IMR-90 (cell line): Measurements from ENCODE around the gene HEATR3. TPM values are rescaled to one million over a fixed set of nuclear protein-coding genes. Genes with fewer than 3 reads are reported as not detected.
A peak's percentile ranks its signal among the peaks of the same experiment; 100 is the strongest.

Experiments used
- ATAC-seq: fragments of 200-7000 bp; cut with Tn5 transposase; 2 replicates; pipeline ENCODE4 v1.9.1; 2020; ENCODE audit warnings: low read depth, mild to moderate bottlenecking, moderate library complexity
- BruUV-seq: library from RNA; stranded (reverse); fragments of 400-500 nt; replicated peaks from 2 replicates; lab custom pipeline; 2021; lab: Mats Ljungman, UMichigan
- CTCF ChIA-PET: fragments of 300-600 bp; formaldehyde crosslinking; extraction: SDS; loops from one replicate; lab custom pipeline; 2021; ENCODE audit warnings: antibody characterized with exemption; lab: Yijun Ruan, JAX
- POLR2A ChIA-PET: fragments of 300-600 bp; sonication (Branson Sonifier 250); formaldehyde crosslinking; loops from one replicate; lab custom pipeline; 2022; ENCODE audit warnings: antibody characterized with exemption; ENCODE audit not compliant: unreplicated experiment; lab: Charles Lee
- DNase-seq: peaks from one replicate; pipeline ENCODE4 v3.0.0; 2013
- H2AFZ ChIP-seq: replicated peaks from 2 replicates; pipeline ENCODE3; 2013; ENCODE audit warnings: low read length, mild to moderate bottlenecking; ENCODE audit not compliant: poor library complexity
- H2AK5ac ChIP-seq: 2 replicates; pipeline ENCODE4 v1.6.1; 2013; ENCODE audit warnings: low read depth, low read length, inconsistent platforms
- H2AK9ac ChIP-seq: replicated peaks from 2 replicates; pipeline ENCODE3; 2013; ENCODE audit warnings: mild to moderate bottlenecking, low read depth, low read length, moderate library complexity; ENCODE audit not compliant: poor library complexity
- H2BK120ac ChIP-seq: 2 replicates; pipeline ENCODE4 v1.6.1; 2013; ENCODE audit warnings: low read depth, low read length, inconsistent platforms
- H2BK15ac ChIP-seq: 3 replicates; pipeline ENCODE4 v1.6.1; 2013; ENCODE audit warnings: low read depth, low read length, inconsistent platforms
- H2BK20ac ChIP-seq: 2 replicates; pipeline ENCODE4 v1.6.1; 2013; ENCODE audit warnings: low read depth, mild to moderate bottlenecking, inconsistent platforms, low read length, moderate library complexity
- H2BK5ac ChIP-seq: 2 replicates; pipeline ENCODE4 v1.6.1; 2013; ENCODE audit warnings: mild to moderate bottlenecking, low read depth, low read length, inconsistent platforms; ENCODE audit not compliant: poor library complexity, severe bottlenecking
- H3K14ac ChIP-seq: replicated peaks from 2 replicates; pipeline ENCODE4 v1.6.1; 2013; ENCODE audit warnings: low read depth, low read length, inconsistent platforms
- H3K18ac ChIP-seq: 2 replicates; pipeline ENCODE4 v1.6.1; 2013; ENCODE audit warnings: low read depth, low read length, control low read depth
- H3K23ac ChIP-seq: 2 replicates; pipeline ENCODE4 v1.6.1; 2013; ENCODE audit warnings: low read depth, low read length, inconsistent platforms
- H3K27ac ChIP-seq: 2 replicates; pipeline ENCODE4 v1.5.1; 2013; ENCODE audit warnings: mild to moderate bottlenecking, control low read depth, low read length; ENCODE audit not compliant: insufficient read depth
- H3K27me3 ChIP-seq: 2 replicates; pipeline ENCODE4 v1.6.1; 2013; ENCODE audit warnings: low read length; ENCODE audit not compliant: control insufficient read depth, insufficient read depth
- H3K36me3 ChIP-seq: 2 replicates; pipeline ENCODE4 v1.6.1; 2013; ENCODE audit warnings: low read length, mixed read lengths; ENCODE audit not compliant: control insufficient read depth, insufficient read depth
- H3K4ac ChIP-seq: 2 replicates; pipeline ENCODE4 v1.6.1; 2013; ENCODE audit warnings: low read depth, low read length, inconsistent platforms
- H3K4me1 ChIP-seq: 2 replicates; pipeline ENCODE4 v1.6.1; 2013; ENCODE audit warnings: low read length, mixed read lengths; ENCODE audit not compliant: control insufficient read depth, insufficient read depth
- H3K4me2 ChIP-seq: 2 replicates; pipeline ENCODE4 v1.6.1; 2013; ENCODE audit warnings: low read depth, mild to moderate bottlenecking, control low read depth, low read length, moderate library complexity
- H3K4me3 ChIP-seq: 2 replicates; pipeline ENCODE4 v1.5.1; 2013; ENCODE audit warnings: low read depth, mild to moderate bottlenecking, control low read depth, low read length, moderate library complexity; ENCODE audit not compliant: insufficient read depth
- H3K56ac ChIP-seq: 2 replicates; pipeline ENCODE4 v1.6.1; 2013; ENCODE audit warnings: low read length, inconsistent platforms; ENCODE audit not compliant: insufficient read depth; ENCODE audit errors: extremely low read depth
- H3K79me1 ChIP-seq, 2 experiments: 2 replicates each; pipeline ENCODE4 v1.6.1; 2013; ENCODE audit warnings: low read length in 2 of 2, inconsistent platforms in 1 of 2, low read depth in 1 of 2
- H3K9ac ChIP-seq: 2 replicates; pipeline ENCODE4 v1.6.1; 2013; ENCODE audit warnings: low read depth, low read length, control low read depth
- H3K9me1 ChIP-seq: 2 replicates; pipeline ENCODE4 v1.6.1; 2013; ENCODE audit warnings: low read length, inconsistent platforms; ENCODE audit not compliant: insufficient read depth
- H3K9me3 ChIP-seq: 2 replicates; pipeline ENCODE4 v1.6.1; 2013; ENCODE audit warnings: low read length; ENCODE audit not compliant: control insufficient read depth, insufficient read depth
- H4K20me1 ChIP-seq: 2 replicates; pipeline ENCODE4 v1.6.1; 2013; ENCODE audit warnings: low read length, inconsistent platforms; ENCODE audit not compliant: insufficient read depth
- H4K5ac ChIP-seq: 2 replicates; pipeline ENCODE4 v1.6.1; 2013; ENCODE audit warnings: mild to moderate bottlenecking, low read depth, low read length, control low read depth
- H4K8ac ChIP-seq, 2 experiments: 2 replicates each; pipeline ENCODE4 v1.6.1; 2013; ENCODE audit warnings: low read depth in 2 of 2, low read length in 2 of 2, control low read depth in 1 of 2, inconsistent platforms in 1 of 2
- H4K91ac ChIP-seq: 2 replicates; pipeline ENCODE4 v1.6.1; 2013; ENCODE audit warnings: low read depth, low read length, inconsistent platforms; ENCODE audit not compliant: insufficient read depth
- BHLHE40 ChIP-seq: fragments of 150-350 bp; IDR thresholded peaks from 2 replicates; pipeline ENCODE4 v1.6.1; 2016; ENCODE audit warnings: mild to moderate bottlenecking, low read depth, low read length
- CTCF ChIP-seq: conservative IDR thresholded peaks from 2 replicates; pipeline ENCODE4 v1.5.1; 2012; ENCODE audit warnings: mild to moderate bottlenecking, low read depth, low read length, improper control_type of control experiment
- ELK1 ChIP-seq: fragments of 150-350 bp; IDR thresholded peaks from 2 replicates; pipeline ENCODE4 v1.6.1; 2016; ENCODE audit warnings: low read depth, mild to moderate bottlenecking, low read length, moderate library complexity, borderline replicate concordance
- FOS ChIP-seq: fragments of 150-350 bp; IDR thresholded peaks from 2 replicates; pipeline ENCODE4 v1.6.1; 2016; ENCODE audit warnings: low read depth, low read length
- MAFK ChIP-seq: IDR thresholded peaks from 2 replicates; pipeline ENCODE4 v1.6.1; 2012; ENCODE audit warnings: low read depth, low read length, improper control_type of control experiment
- MAZ ChIP-seq: IDR thresholded peaks from 2 replicates; pipeline ENCODE4 v1.6.1; 2012; ENCODE audit warnings: low read depth, mild to moderate bottlenecking, low read length, improper control_type of control experiment, moderate library complexity, borderline replicate concordance
- NFE2L2 ChIP-seq: fragments of 150-350 bp; IDR thresholded peaks from 2 replicates; pipeline ENCODE4 v1.6.1; 2016; ENCODE audit warnings: low read depth, mild to moderate bottlenecking, low read length
- POLR2A ChIP-seq: IDR thresholded peaks from 2 replicates; pipeline ENCODE4 v1.6.1; 2012; ENCODE audit warnings: mild to moderate bottlenecking, low read depth, low read length
- RFX5 ChIP-seq: IDR thresholded peaks from 2 replicates; pipeline ENCODE4 v1.8.0; 2012; ENCODE audit warnings: low read depth, mild to moderate bottlenecking, low read length, moderate library complexity
- USF2 ChIP-seq: fragments of 150-350 bp; IDR thresholded peaks from 2 replicates; pipeline ENCODE4 v1.6.1; 2017; ENCODE audit warnings: mild to moderate bottlenecking, antibody characterized with exemption, low read length, low read depth
- WGBS, 2 experiments: methylation state at CpG; one replicate each; pipeline versions ENCODE4 v1.1.5 to v1.1.7; 2013; ENCODE audit warnings: missing lambda C conversion rate in 2 of 2; ENCODE audit not compliant: insufficient read length in 1 of 2; ENCODE audit errors: extremely low coverage in 2 of 2; 5-methylcytosine and 5-hydroxymethylcytosine counted together
- dilution Hi-C: fragments of 300-500 bp; cut with HindIII; formaldehyde crosslinking; loops from one replicate; pipeline ENCODE4 v1.14.3; 2018; ENCODE audit warnings: low sequenced_read_pairs; ENCODE audit not compliant: unreplicated experiment
- in situ Hi-C: fragments of 300-500 bp; cut with MboI; formaldehyde crosslinking; loops from 3 replicates; pipeline ENCODE4 v1.14.3; 2019; ENCODE audit warnings: low sequenced_read_pairs, inconsistent platforms, mixed read lengths
- intact Hi-C: fragments of 100-400 bp; cut with micrococcal nuclease; formaldehyde crosslinking; loops from 2 replicates; pipeline ENCODE4 v1.10.0; 2022
- polyA plus RNA-seq, 3 experiments: library from polyadenylated mRNA; depleted of rRNA; stranded (reverse); fragments of >200 nt; gene quantifications; 2 replicates each; pipeline ENCODE4 v1.2.3, GENCODE V29; 2012; ENCODE audit warnings: low replicate concordance in 1 of 3
- total RNA-seq: library from RNA; depleted of rRNA; stranded (reverse); fragments of >200 nt; gene quantifications from 2 replicates; pipeline ENCODE4 v1.2.3, GENCODE V29; 2012

Gene HEATR3
- total and polyA plus RNA-seq, 2 of the 4 experiments (the other 2 are of a cell fraction) = 9.4 to 21.1 TPM

- Histone ChIP-seq H3K27ac (no peak overlapping the region), H2AFZ (peak overlapping the region; percentile 80), H4K91ac (no peak overlapping the region), H2BK15ac (no peak overlapping the region), H3K9me3 (no peaks in the 10 kb centered on the region), H3K56ac (no peak overlapping the region), H2BK5ac (no peak overlapping the region), H3K79me1 (no peaks in the 10 kb centered on the region), H3K9me1 (0 out of 2 replicates have a peak, but pooled peaks cover 4% of the 10 kb centered on the region), H3K27me3 (no peaks in the 10 kb centered on the region), H4K20me1 (no peaks in the 10 kb centered on the region), H3K14ac (no peak overlapping the region), H2AK9ac (peak overlapping the region; percentile 9), H3K23ac (no peak overlapping the region), H3K4me1 (no peaks in the 10 kb centered on the region), H4K8ac (no peak overlapping the region), H3K4me3 (no peak overlapping the region), H2AK5ac (no peak overlapping the region), H3K18ac (no peak overlapping the region), H2BK20ac (no peak overlapping the region), H2BK120ac (no peak overlapping the region), H3K4me2 (no peak overlapping the region), H3K36me3 (no peaks in the 10 kb centered on the region), H4K5ac (no peak overlapping the region), H3K4ac (no peak overlapping the region), H3K9ac (no peak overlapping the region)
- ChIA-PET POLR2A (no interaction called here), CTCF (no interaction called here)
- in situ Hi-C loops (no loop called here), intact Hi-C loops (no loop called here), dilution Hi-C loops (no loop called here)
- ATAC-seq (no peak), DNase-seq (no peak)
- WGBS, 2 experiments = no CpG with 5 or more reads among the region's 8 CpGs
- no peak for TF ChIP-seq BHLHE40
- TF ChIP-seq MAFK = no peak
- TF ChIP-seq NFE2L2 = no peak
- no peak for TF ChIP-seq CTCF
- no peak for TF ChIP-seq MAZ
- no peak for TF ChIP-seq RFX5
- TF ChIP-seq POLR2A = no peak
- no peak for TF ChIP-seq USF2
- no peak for TF ChIP-seq FOS
- TF ChIP-seq ELK1 = no peak
- no TSS peak for BruUV-seq
Observed at GRCh38 chr16:50114357-50115129, 48.8 kb downstream of the HEATR3 start.
